Measurements from ENCODE around the gene SPNS1.

DNA sequence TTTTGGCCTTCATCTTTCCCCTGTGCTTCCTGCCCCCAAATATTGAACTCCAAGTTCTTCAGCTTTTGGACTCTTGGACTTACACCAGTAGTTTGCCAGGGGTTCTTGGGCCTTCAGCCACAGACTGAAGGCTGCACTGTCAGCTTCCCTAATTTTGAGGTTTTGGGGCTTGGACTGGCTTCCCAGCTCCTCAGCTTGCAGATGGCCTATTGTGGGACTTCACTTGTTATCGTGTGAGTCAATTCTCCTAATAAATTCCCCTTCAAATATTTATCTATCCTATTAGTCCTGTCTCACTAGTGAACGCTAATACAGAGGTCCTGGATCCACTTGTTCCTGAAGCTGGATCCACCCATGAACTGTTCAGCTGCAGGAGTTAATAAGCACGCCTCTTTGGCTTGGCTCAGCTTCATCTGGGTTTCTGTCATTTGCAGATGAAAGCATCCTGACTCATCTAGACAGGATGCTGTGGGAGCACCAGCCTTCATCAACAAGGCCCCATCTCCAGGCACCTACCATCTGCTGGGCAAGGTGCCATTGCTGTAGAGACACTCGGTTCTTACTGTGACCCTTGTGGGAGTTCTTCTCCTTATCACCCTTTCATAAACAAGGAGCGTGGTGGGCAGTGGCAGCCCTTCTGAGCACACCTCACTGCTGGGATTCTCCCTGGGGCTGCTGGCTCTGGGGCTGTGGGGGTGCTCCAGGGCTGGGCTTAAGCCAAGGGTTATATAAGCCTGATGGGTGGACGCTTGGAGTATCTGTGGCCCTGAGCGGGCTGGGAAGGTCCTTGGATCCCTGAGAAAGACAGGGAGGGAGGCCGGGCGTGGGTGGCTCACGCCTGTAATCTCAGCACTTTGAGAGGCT, 33.4 kb downstream of the SPNS1 start:
- TF ChIP-seq, protein P1, sequence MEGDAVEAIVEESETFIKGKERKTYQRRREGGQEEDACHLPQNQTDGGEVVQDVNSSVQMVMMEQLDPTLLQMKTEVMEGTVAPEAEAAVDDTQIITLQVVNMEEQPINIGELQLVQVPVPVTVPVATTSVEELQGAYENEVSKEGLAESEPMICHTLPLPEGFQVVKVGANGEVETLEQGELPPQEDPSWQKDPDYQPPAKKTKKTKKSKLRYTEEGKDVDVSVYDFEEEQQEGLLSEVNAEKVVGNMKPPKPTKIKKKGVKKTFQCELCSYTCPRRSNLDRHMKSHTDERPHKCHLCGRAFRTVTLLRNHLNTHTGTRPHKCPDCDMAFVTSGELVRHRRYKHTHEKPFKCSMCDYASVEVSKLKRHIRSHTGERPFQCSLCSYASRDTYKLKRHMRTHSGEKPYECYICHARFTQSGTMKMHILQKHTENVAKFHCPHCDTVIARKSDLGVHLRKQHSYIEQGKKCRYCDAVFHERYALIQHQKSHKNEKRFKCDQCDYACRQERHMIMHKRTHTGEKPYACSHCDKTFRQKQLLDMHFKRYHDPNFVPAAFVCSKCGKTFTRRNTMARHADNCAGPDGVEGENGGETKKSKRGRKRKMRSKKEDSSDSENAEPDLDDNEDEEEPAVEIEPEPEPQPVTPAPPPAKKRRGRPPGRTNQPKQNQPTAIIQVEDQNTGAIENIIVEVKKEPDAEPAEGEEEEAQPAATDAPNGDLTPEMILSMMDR (conservative IDR thresholded peaks at IDR 0.05 in 1 of 2, IDR thresholded peaks at IDR 0.05 in 1 of 2; ENCODE audit: extremely low read depth in 1 of 2, insufficient read depth in 1 of 2, low read depth in 1 of 2, low read length in 2 of 2): no peak
- no peak for TF ChIP-seq EZH2 (IDR thresholded peaks at IDR 0.05; ENCODE audit: borderline replicate concordance, low read length)
